ENCODE results near the gene FOS.
"Not testable (repeated sequence)": the region's sequence is repeated elsewhere in the genome, so short reads cannot be mapped to it uniquely, and the experiment has no call there.

Gene FOS

GRCh38 chr14:75309561-75309960 is 30.9 kb downstream of the FOS start:
- H3K36me3 ChIP-seq (ENCODE audit: control insufficient read depth, insufficient read depth, low read length); H3K4me3 ChIP-seq (ENCODE audit: extremely low read depth, insufficient read depth, low read length, poor library complexity, severe bottlenecking); H3K9me3 ChIP-seq (ENCODE audit: control insufficient read depth, low read length); H3K27ac ChIP-seq (ENCODE audit: low read depth, low read length, severe bottlenecking): not testable (repeated sequence)
- 93 to 99% methylated on average over 10 to 12 of the region's 14 CpGs for WGBS, 2 experiments (ENCODE audit: insufficient coverage in 2 of 2)
- peaks cover 11% of the 10 kb centered on the region for H3K4me1 ChIP-seq (ENCODE audit: control insufficient read depth, insufficient read depth, low read length, poor library complexity, severe bottlenecking)

GRCh38 chr14:75310295-75311111 is 31.9 kb downstream of the FOS start:
- Histone ChIP-seq H3K9me3 (ENCODE audit: control insufficient read depth, low read length) (no peaks in the 10 kb centered on the region), H3K36me3 (ENCODE audit: control insufficient read depth, insufficient read depth, low read length) (no peaks in the 10 kb centered on the region), H3K4me3 (ENCODE audit: extremely low read depth, insufficient read depth, low read length, poor library complexity, severe bottlenecking) (no peak overlapping the region), H3K27ac (ENCODE audit: low read depth, low read length, severe bottlenecking) (peak overlapping the region; percentile 92), H3K4me1 (ENCODE audit: control insufficient read depth, insufficient read depth, low read length, poor library complexity, severe bottlenecking) (peaks cover 11% of the 10 kb centered on the region)
- 37 to 47% methylated on average over 7 to 9 of the region's 13 CpGs for WGBS, 2 experiments (ENCODE audit: insufficient coverage in 2 of 2)

GRCh38 chr14:75311356-75311755 is 32.7 kb downstream of the FOS start:
- Histone ChIP-seq H3K4me1 (ENCODE audit: control insufficient read depth, insufficient read depth, low read length, poor library complexity, severe bottlenecking) (peaks cover 11% of the 10 kb centered on the region), H3K9me3 (ENCODE audit: control insufficient read depth, low read length) (no peaks in the 10 kb centered on the region), H3K36me3 (ENCODE audit: control insufficient read depth, insufficient read depth, low read length) (no peaks in the 10 kb centered on the region), H3K27ac (ENCODE audit: low read depth, low read length, severe bottlenecking) (peak overlapping the region; percentile 92), H3K4me3 (ENCODE audit: extremely low read depth, insufficient read depth, low read length, poor library complexity, severe bottlenecking) (no peak overlapping the region)
- WGBS, 2 experiments (ENCODE audit: insufficient coverage in 2 of 2) = 93 to 100% methylated on average over 2 to 4 of the region's 4 CpGs

GRCh38 chr14:75312341-75312740 is 33.7 kb downstream of the FOS start:
- Histone ChIP-seq H3K4me1 (ENCODE audit: control insufficient read depth, insufficient read depth, low read length, poor library complexity, severe bottlenecking) (peaks cover 11% of the 10 kb centered on the region), H3K4me3 (ENCODE audit: extremely low read depth, insufficient read depth, low read length, poor library complexity, severe bottlenecking) (no peak overlapping the region), H3K36me3 (ENCODE audit: control insufficient read depth, insufficient read depth, low read length) (no peaks in the 10 kb centered on the region), H3K9me3 (ENCODE audit: control insufficient read depth, low read length) (no peaks in the 10 kb centered on the region), H3K27ac (ENCODE audit: low read depth, low read length, severe bottlenecking) (no peak overlapping the region)
- 92 to 100% methylated on average over 2 to 4 of the region's 4 CpGs for WGBS, 2 experiments (ENCODE audit: insufficient coverage in 2 of 2)

- H3K27ac ChIP-seq (ENCODE audit: low read depth, low read length, severe bottlenecking) = no peak overlapping the region
- H3K9me3 ChIP-seq (ENCODE audit: control insufficient read depth, low read length) = no peaks in the 10 kb centered on the region
- peaks cover 11% of the 10 kb centered on the region for H3K4me1 ChIP-seq (ENCODE audit: control insufficient read depth, insufficient read depth, low read length, poor library complexity, severe bottlenecking)
- H3K4me3 ChIP-seq (ENCODE audit: extremely low read depth, insufficient read depth, low read length, poor library complexity, severe bottlenecking) = no peak overlapping the region
- H3K36me3 ChIP-seq (ENCODE audit: control insufficient read depth, insufficient read depth, low read length) = no peaks in the 10 kb centered on the region
- WGBS, 2 experiments (ENCODE audit: insufficient coverage in 2 of 2) = 92 to 94% methylated on average over 5 of the region's 5 CpGs
These were observed 34.7 kb downstream of the FOS start for GRCh38 chr14:75313294-75313693.

GRCh38 chr14:75315144-75315543 is 36.5 kb downstream of the FOS start:
- H3K4me3 ChIP-seq (ENCODE audit: extremely low read depth, insufficient read depth, low read length, poor library complexity, severe bottlenecking) = no peak overlapping the region
- no peaks in the 10 kb centered on the region for H3K36me3 ChIP-seq (ENCODE audit: control insufficient read depth, insufficient read depth, low read length)
- peaks cover 11% of the 10 kb centered on the region for H3K4me1 ChIP-seq (ENCODE audit: control insufficient read depth, insufficient read depth, low read length, poor library complexity, severe bottlenecking)
- H3K9me3 ChIP-seq (ENCODE audit: control insufficient read depth, low read length) = no peaks in the 10 kb centered on the region
- H3K27ac ChIP-seq (ENCODE audit: low read depth, low read length, severe bottlenecking) = no peak overlapping the region
- WGBS, 2 experiments (ENCODE audit: insufficient coverage in 2 of 2) = 60 to 71% methylated on average over 3 to 4 of the region's 4 CpGs

GRCh38 chr14:75317148-75317547 is 38.5 kb downstream of the FOS start:
- H3K4me3 ChIP-seq (ENCODE audit: extremely low read depth, insufficient read depth, low read length, poor library complexity, severe bottlenecking) = no peak overlapping the region
- WGBS, 2 experiments (ENCODE audit: insufficient coverage in 2 of 2) = 83 to 91% methylated on average over 3 to 4 of the region's 4 CpGs
- no peaks in the 10 kb centered on the region for H3K4me1 ChIP-seq (ENCODE audit: control insufficient read depth, insufficient read depth, low read length, poor library complexity, severe bottlenecking)
- no peaks in the 10 kb centered on the region for H3K9me3 ChIP-seq (ENCODE audit: control insufficient read depth, low read length)
- no peak overlapping the region for H3K27ac ChIP-seq (ENCODE audit: low read depth, low read length, severe bottlenecking)
- H3K36me3 ChIP-seq (ENCODE audit: control insufficient read depth, insufficient read depth, low read length) = no peaks in the 10 kb centered on the region

GRCh38 chr14:75318353-75318752 is 39.7 kb downstream of the FOS start:
- H3K4me1 ChIP-seq (ENCODE audit: control insufficient read depth, insufficient read depth, low read length, poor library complexity, severe bottlenecking) = no peaks in the 10 kb centered on the region
- H3K9me3 ChIP-seq (ENCODE audit: control insufficient read depth, low read length) = no peaks in the 10 kb centered on the region
- no peak overlapping the region for H3K27ac ChIP-seq (ENCODE audit: low read depth, low read length, severe bottlenecking)
- H3K4me3 ChIP-seq (ENCODE audit: extremely low read depth, insufficient read depth, low read length, poor library complexity, severe bottlenecking) = no peak overlapping the region
- no peaks in the 10 kb centered on the region for H3K36me3 ChIP-seq (ENCODE audit: control insufficient read depth, insufficient read depth, low read length)

- Histone ChIP-seq H3K9me3 (ENCODE audit: control insufficient read depth, low read length) (no peaks in the 10 kb centered on the region), H3K27ac (ENCODE audit: low read depth, low read length, severe bottlenecking) (no peak overlapping the region), H3K4me3 (ENCODE audit: extremely low read depth, insufficient read depth, low read length, poor library complexity, severe bottlenecking) (no peak overlapping the region), H3K4me1 (ENCODE audit: control insufficient read depth, insufficient read depth, low read length, poor library complexity, severe bottlenecking) (peaks cover 4% of the 10 kb centered on the region), H3K36me3 (ENCODE audit: control insufficient read depth, insufficient read depth, low read length) (no peaks in the 10 kb centered on the region)
- WGBS, 2 experiments (ENCODE audit: insufficient coverage in 2 of 2) = 78% methylated on average over 2 of the region's 2 CpGs; no CpG with 5 or more reads in 1 of the 2 experiments
These were observed 40.4 kb downstream of the FOS start for GRCh38 chr14:75319021-75319420.

GRCh38 chr14:75320196-75320595 is 41.6 kb downstream of the FOS start:
- 80 to 96% methylated on average over 1 to 3 of the region's 7 CpGs for WGBS, 2 experiments (ENCODE audit: insufficient coverage in 2 of 2)
- Histone ChIP-seq H3K36me3 (ENCODE audit: control insufficient read depth, insufficient read depth, low read length) (no peaks in the 10 kb centered on the region), H3K4me3 (ENCODE audit: extremely low read depth, insufficient read depth, low read length, poor library complexity, severe bottlenecking) (no peak overlapping the region), H3K9me3 (ENCODE audit: control insufficient read depth, low read length) (no peaks in the 10 kb centered on the region), H3K4me1 (ENCODE audit: control insufficient read depth, insufficient read depth, low read length, poor library complexity, severe bottlenecking) (peaks cover 4% of the 10 kb centered on the region), H3K27ac (ENCODE audit: low read depth, low read length, severe bottlenecking) (no peak overlapping the region)

- 55 to 86% methylated on average over 1 of the region's 1 CpG for WGBS, 2 experiments (ENCODE audit: insufficient coverage in 2 of 2)
- no peak overlapping the region for H3K27ac ChIP-seq (ENCODE audit: low read depth, low read length, severe bottlenecking)
- no peaks in the 10 kb centered on the region for H3K36me3 ChIP-seq (ENCODE audit: control insufficient read depth, insufficient read depth, low read length)
- no peaks in the 10 kb centered on the region for H3K9me3 ChIP-seq (ENCODE audit: control insufficient read depth, low read length)
- H3K4me1 ChIP-seq (ENCODE audit: control insufficient read depth, insufficient read depth, low read length, poor library complexity, severe bottlenecking) = peaks cover 4% of the 10 kb centered on the region
- H3K4me3 ChIP-seq (ENCODE audit: extremely low read depth, insufficient read depth, low read length, poor library complexity, severe bottlenecking) = no peak overlapping the region
These were observed 44.1 kb downstream of the FOS start for GRCh38 chr14:75322746-75323145.
